ENCODE data around the gene INPP5F. TPM values are rescaled to one million over a fixed set of nuclear protein-coding genes. Genes with fewer than 3 reads are reported as not detected.
A peak's percentile ranks its signal among the peaks of the same experiment; 100 is the strongest.

The INPP5F gene
- total and polyA plus RNA-seq, 10 of the 15 experiments (the other 5 are each of a cell fraction or from before 2014, with no cell fraction given) = 6.0 to 49.3 (median 34.3) TPM

GRCh38 chr10:119686465-119687191 is 39.2 kb upstream of the INPP5F start (continued):
- TF ChIP-seq ATF2 (IDR thresholded peaks at IDR 0.05; ENCODE audit: low read length) (no peak), LARP7 (IDR thresholded peaks at IDR 0.05) (no peak), IKZF2 (IDR thresholded peaks at IDR 0.05) (peak; percentile 24 to 40; a peak in 1 of 4 replicates), MLLT1 (IDR thresholded peaks at IDR 0.05) (peak; percentile 59; the same call in 1 of the 2 replicates), ZBTB40 (IDR thresholded peaks at IDR 0.05; ENCODE audit: borderline replicate concordance) (no peak), CUX1 (IDR thresholded peaks at IDR 0.05; ENCODE audit: insufficient replicate concordance, low read depth, low read length) (no peak), KAT2A (conservative IDR thresholded peaks at IDR 0.05; ENCODE audit: control insufficient read depth, low read depth, low read length) (no peak), TBL1XR1 (IDR thresholded peaks at IDR 0.05; ENCODE audit: low read depth, low read length) (no peak), NBN (IDR thresholded peaks at IDR 0.05) (no peak), MTA2 (IDR thresholded peaks at IDR 0.05; ENCODE audit: low read depth) (0 out of 2 replicates have a peak, but pooled peaks have one; percentile 12), ZBED1 (IDR thresholded peaks at IDR 0.05; ENCODE audit: borderline replicate concordance) (no peak), RELB (IDR thresholded peaks at IDR 0.05; ENCODE audit: low read depth) (0 out of 2 replicates have a peak, but pooled peaks have one; percentile 32), USF1 (IDR thresholded peaks at IDR 0.05; ENCODE audit: borderline replicate concordance, extremely low read length, insufficient read depth, low read depth, low read length) (no peak)
